Psoas muscle (tissue), 8 donors: ENCODE measurements around the gene NDUFV2. TPM values are rescaled to one million over a fixed set of nuclear protein-coding genes. Genes with fewer than 3 reads are reported as not detected.

Experiments used
- ATAC-seq, 4 donors: fragments of 200-7000 bp; cut with Tn5 transposase; one replicate each; pipeline ENCODE4 v1.9.1; 2020; ENCODE audit warnings: moderate library complexity in 3 of 4, mild to moderate bottlenecking in 2 of 4
- DNase-seq, 2 donors: peaks; one replicate each; pipeline ENCODE4 v3.0.0-alpha.2; 2020
- H3K27ac ChIP-seq: fragments of 200-600 bp; one replicate; pipeline ENCODE4 v1.8.0; 2022
- H3K27me3 ChIP-seq, 3 donors: fragments of 200-600 bp in 1 of 3; one replicate each; pipeline versions ENCODE4 v1.6.1 to v1.8.0; 2013 to 2022; ENCODE audit warnings: low read length in 2 of 3, mild to moderate bottlenecking in 2 of 3, moderate library complexity in 1 of 3; ENCODE audit not compliant: insufficient read depth in 3 of 3
- H3K36me3 ChIP-seq, 2 donors: fragments of 200-600 bp in 1 of 2; one replicate each; pipeline versions ENCODE4 v1.6.1 to v1.8.0; 2013 to 2022; ENCODE audit warnings: low read depth in 1 of 2, mild to moderate bottlenecking in 1 of 2, moderate library complexity in 1 of 2; ENCODE audit not compliant: insufficient read depth in 1 of 2
- H3K4me1 ChIP-seq: fragments of 200-600 bp; one replicate; pipeline ENCODE4 v1.8.0; 2022
- H3K4me3 ChIP-seq: fragments of 200-600 bp; one replicate; pipeline ENCODE4 v1.8.0; 2022; ENCODE audit warnings: mild to moderate bottlenecking
- H3K9me3 ChIP-seq: fragments of 200-600 bp; one replicate; pipeline ENCODE4 v1.8.0; 2022
- WGBS, 3 donors: extraction: QIAGEN DNeasy Blood & Tissue Kit; methylation state at CpG; one replicate each; pipeline versions ENCODE4 v1.1.6 to v1.1.7; 2013; 5-methylcytosine and 5-hydroxymethylcytosine counted together
- intact Hi-C, 2 donors: fragments of 100-400 bp; cut with DNase I; formaldehyde crosslinking; loops; one replicate each; pipeline versions ENCODE4 v1.11.0 to v1.14.2; 2022
- polyA plus RNA-seq, 3 donors: library from polyadenylated mRNA; stranded (reverse); fragments of 200-250 nt; gene quantifications; one replicate each; pipeline ENCODE4 v1.2.3, GENCODE V29; 2013
- total RNA-seq, 4 donors: library from RNA; stranded (reverse); fragmentation: NEBNext Ultra II Directional in 2 of 4; extraction: Animal tissue kit (Norgen Biotek cat#: 25700) in 2 of 4; gene quantifications; one replicate each; pipeline versions ENCODE4 v1.2.1 to v1.2.4, GENCODE V29; 2021 to 2023
- TF ChIP-seq, protein P1 (sequence below): fragments of 200-600 bp; IDR thresholded peaks from one replicate; pipeline ENCODE4 v1.8.0; 2022; ENCODE audit warnings: antibody characterized with exemption
- donor health status: healthy with polysubstance abuse.
- donor health status: DM: no; HTN: no; CAD: no; lungs with moderate emphysema.
- donor health status: Bipolar disorder and iron deficiency.
- donor health status: healthy.
- donor health status: DM: yes; HTN: yes; CAD: no.
- donor health status: DM: no; HTN: no; CAD: no.
- donor health status: DM: no; HTN: no; CAD: no.
- donor health status: DM: yes; HTN: yes; CAD: no.

NDUFV2 gene
- total and polyA plus RNA-seq, 7 donors, result 312 to 565 (median 451) TPM

DNA sequence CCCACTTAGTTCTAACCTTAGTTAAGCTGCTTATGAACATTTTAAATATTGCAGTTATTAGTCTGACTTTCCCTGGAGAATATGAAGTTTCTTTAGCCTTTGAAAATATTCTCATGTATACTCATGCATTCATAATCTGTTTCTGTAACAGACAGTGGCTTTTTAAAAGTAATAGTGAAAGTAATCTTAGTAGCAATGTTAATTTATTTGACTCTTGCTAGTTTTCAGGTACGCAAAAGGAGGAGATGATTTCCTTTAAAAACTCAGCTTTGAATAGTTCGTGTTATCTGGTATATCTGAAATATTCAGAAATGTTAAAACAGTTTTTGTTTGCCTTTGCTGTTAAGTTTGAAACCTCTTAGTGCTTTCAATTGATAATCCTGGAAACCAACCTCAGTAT is 37.9 kb downstream of the NDUFV2 start:
- Histone ChIP-seq H3K27me3 (no peaks in the 10 kb centered on the region), H3K36me3 (no peaks in the 10 kb centered on the region), H3K27ac (peak overlapping the region; percentile 99), H3K4me3 (peak overlapping the region; percentile 88), H3K4me1 (peaks cover 65% of the 10 kb centered on the region), H3K9me3 (no peaks in the 10 kb centered on the region)
- WGBS, 3 donors, result 50 to 68% (median 63%) methylated on average over 2 of the region's 2 CpGs
- intact Hi-C loops, result no loop called here
- TF ChIP-seq, protein P1, sequence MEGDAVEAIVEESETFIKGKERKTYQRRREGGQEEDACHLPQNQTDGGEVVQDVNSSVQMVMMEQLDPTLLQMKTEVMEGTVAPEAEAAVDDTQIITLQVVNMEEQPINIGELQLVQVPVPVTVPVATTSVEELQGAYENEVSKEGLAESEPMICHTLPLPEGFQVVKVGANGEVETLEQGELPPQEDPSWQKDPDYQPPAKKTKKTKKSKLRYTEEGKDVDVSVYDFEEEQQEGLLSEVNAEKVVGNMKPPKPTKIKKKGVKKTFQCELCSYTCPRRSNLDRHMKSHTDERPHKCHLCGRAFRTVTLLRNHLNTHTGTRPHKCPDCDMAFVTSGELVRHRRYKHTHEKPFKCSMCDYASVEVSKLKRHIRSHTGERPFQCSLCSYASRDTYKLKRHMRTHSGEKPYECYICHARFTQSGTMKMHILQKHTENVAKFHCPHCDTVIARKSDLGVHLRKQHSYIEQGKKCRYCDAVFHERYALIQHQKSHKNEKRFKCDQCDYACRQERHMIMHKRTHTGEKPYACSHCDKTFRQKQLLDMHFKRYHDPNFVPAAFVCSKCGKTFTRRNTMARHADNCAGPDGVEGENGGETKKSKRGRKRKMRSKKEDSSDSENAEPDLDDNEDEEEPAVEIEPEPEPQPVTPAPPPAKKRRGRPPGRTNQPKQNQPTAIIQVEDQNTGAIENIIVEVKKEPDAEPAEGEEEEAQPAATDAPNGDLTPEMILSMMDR, result no peak
- DNase-seq (no peak), ATAC-seq (no peak)

DNA sequence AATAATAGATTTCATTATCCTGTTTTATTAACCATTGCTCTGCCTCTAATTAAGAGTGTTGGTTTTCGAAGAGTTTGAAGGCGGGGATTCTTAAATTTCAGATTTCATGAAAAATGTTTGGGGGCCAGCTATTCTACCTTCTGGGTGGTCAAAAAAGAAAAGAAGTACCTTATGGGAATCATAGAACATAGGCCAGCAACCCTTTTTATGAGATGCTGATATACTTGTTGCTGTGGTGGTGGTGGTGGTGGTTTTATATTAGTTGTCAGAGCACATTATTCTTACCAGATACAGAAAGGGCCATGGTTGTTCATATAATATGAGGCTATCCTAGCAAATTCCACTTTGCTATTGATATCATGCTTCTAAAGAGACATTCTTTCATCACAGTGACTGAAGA is 38.5 kb downstream of the NDUFV2 start:
- DNase-seq (no peak), ATAC-seq (no peak)
- no peaks in the 10 kb centered on the region for H3K36me3 ChIP-seq
- H3K9me3 ChIP-seq, result no peaks in the 10 kb centered on the region
- H3K27me3 ChIP-seq, result no peaks in the 10 kb centered on the region
- H3K4me3 ChIP-seq, result peak overlapping the region; percentile 88
- intact Hi-C loops, result no loop called here
- WGBS, 3 donors, result 88 to 94% (median 91%) methylated on average over 2 of the region's 2 CpGs
- H3K4me1 ChIP-seq, result peaks cover 68% of the 10 kb centered on the region
- TF ChIP-seq, protein P1, result no peak
- H3K27ac ChIP-seq, result peak overlapping the region; percentile 99

DNA sequence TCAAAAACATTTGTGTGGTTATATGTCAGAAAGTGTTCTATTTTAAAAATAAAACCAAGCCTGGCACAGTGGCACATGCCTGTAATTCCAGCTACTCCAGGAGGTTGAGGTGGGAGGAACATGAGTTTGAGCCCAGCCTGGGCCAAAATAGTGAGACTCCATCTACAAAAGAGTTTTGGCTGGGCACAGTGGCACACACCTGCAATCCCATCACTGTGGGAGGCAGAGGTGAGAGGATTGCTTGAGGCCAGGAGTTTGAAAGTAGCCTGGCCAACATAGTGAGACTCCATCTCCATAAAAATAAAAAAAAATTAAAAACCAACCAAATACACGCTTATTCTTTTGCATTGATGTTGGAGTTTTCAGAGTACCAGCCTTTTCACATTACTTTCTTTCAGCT is 43.7 kb downstream of the NDUFV2 start:
- ATAC-seq (no peak), DNase-seq (no peak)
- WGBS, 3 donors, result 73 to 92% (median 84%) methylated on average over 1 of the region's 1 CpG
- TF ChIP-seq, protein P1, result no peak
- Histone ChIP-seq H3K4me1 (peaks cover 90% of the 10 kb centered on the region), H3K4me3 (no peak overlapping the region), H3K27me3 (no peaks in the 10 kb centered on the region), H3K27ac (peak overlapping the region; percentile 25), H3K36me3 (no peaks in the 10 kb centered on the region), H3K9me3 (no peaks in the 10 kb centered on the region)
- intact Hi-C loops, result loop anchor here in 1 of 2 donors (5.0 kb wide), 1 partner anchor 46 kb away; no protein-coding TSS in a partner anchor

DNA sequence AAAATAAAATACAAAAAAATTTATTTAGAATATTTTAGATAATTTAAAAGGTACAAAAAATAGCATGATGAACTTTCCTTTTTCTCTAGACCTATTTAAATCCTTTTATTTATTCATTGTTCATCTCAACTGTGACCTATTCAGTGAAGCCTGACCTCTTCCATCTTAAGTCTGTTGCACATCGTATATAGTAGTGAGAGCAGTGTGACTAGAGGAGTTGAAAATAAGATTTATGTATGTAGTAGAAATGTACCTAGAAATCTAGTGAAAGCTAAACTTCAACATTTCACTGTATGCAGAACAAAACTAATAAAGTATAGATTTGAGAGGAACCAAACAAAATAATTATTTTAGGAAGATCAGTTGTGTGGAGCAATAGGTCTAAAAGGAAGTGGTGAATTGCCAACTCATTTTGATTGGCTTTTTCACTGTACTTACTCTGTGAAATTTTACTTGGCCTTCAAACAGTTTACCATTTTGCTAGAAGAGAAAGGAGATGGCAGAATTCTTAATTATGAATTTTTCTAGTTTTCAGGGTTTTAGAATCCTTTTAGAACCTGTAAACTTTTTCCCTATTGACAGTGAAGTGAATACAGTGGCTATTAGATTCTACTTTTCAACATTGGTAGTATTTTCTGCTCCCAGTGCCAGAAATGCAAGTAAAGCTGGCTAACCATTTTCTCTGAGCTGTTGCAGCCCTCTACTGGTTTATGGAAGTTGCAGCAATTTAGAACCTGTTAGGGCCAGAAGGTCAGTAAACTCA is 45.1 kb downstream of the NDUFV2 start:
- DNase-seq (no peak), ATAC-seq (peak; percentile 82 to 93 (median 86))
- Histone ChIP-seq H3K4me1 (peaks cover 88% of the 10 kb centered on the region), H3K9me3 (no peaks in the 10 kb centered on the region), H3K27me3 (no peaks in the 10 kb centered on the region), H3K27ac (peak overlapping the region; percentile 41), H3K4me3 (no peak overlapping the region), H3K36me3 (no peaks in the 10 kb centered on the region)
- intact Hi-C loops, result loop anchor here (1.0 to 5.0 kb wide), 3 partner anchors 45 to 75 kb away; no protein-coding TSS in a partner anchor
- TF ChIP-seq, protein P1, result peak; percentile 70
- WGBS, 3 donors, result 11 to 18% (median 12%) methylated on average over 1 of the region's 1 CpG
